Stimulated activated CD8-positive, alpha-beta memory T cell treated with anti-CD3 and anti-CD28 coated beads, Interleukin-2, amount 100 ng/mL, for 1 hour (primary cell): ENCODE results near the gene MC4R.
"Not testable (repeated sequence)": the region's sequence is repeated elsewhere in the genome, so short reads cannot be mapped to it uniquely, and the experiment has no call there.

Experiments
- DNase-seq, 2 donors: peaks; one replicate each; pipeline ENCODE4 v3.0.0-alpha.2; 2020; ENCODE audit warnings: low read depth in 2 of 2

Gene MC4R

DNA sequence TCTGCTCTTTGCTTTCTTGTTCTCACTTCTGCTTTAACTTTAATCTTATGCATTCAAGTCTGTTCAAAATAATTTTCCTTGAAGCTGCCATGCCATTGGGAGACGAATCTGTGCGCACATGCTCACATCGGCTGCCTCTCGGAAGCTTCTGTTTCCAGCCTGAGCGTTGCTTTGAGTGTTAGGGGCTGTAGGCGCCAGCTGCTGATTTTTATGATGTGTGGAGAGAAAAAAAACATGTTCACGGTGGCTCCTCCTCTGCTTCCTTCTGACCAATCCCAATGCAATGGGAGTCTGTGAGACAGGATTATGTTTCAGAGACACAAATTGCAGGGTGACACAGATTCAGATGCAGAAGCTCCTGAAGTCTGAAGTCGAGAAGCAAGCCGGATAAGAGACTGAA lies at the start of gene MC4R:
MC4R (minus strand) TSS at position 180 of the 400 bp plus-strand sequence. CDS start 426 bp downstream, outside the sequence.
- no peak for DNase-seq

DNA sequence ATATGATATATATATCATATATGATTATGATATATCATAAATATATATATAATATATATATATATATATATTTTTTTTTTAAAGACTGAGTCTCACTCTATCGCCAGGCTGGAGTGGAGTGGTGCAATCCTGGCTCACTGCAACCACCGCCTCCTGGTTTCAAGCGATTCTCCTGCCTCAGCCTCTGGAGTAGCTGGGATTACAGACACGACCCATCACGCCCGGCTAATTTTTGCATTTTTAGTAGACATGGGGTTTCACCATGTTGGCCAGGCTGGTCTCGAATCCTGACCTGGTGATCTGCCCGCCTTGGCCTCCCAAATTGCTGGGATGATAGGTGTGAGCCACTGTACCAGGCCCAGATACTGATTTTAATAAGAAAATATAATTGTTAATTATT lies 49.7 kb upstream of the MC4R start:
- DNase-seq, result not testable (repeated sequence)

DNA sequence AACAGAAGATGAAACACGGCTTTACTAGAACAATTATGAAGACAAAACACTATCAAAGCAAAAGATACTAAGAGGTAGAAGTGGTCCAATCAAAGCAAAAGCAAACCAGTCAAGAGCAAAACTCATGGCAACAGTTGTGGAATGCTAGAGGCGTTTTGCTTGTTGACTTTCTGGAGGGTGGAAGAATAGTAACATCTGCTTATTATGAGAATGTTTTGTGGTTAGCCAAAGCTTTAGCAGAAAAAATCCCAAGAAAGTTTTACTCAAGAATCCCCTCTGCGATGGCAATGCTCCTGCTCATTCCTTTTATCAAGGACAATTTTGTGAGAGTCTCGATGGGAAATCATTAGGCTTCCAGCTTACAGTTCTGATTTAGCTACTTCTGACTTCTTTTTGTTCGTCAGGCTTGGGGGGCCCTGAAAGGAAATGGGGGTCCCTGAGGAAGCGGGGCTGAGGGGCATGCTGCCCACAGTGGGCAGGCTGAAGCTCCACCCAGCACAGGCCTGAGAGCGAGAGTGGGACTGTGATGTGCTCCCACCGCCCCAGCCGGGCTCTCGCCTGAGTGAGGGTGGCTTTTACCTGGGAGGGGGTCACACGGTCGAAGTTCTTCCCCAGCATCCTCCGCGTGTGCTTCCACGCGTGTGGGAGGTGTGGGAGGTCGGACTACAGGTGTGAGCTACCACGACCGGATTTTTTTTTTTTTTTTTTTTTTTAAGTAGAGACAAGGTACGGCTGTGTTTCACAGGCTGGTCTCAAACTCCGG lies 49.0 kb upstream of the MC4R start:
- no peak for DNase-seq

DNA sequence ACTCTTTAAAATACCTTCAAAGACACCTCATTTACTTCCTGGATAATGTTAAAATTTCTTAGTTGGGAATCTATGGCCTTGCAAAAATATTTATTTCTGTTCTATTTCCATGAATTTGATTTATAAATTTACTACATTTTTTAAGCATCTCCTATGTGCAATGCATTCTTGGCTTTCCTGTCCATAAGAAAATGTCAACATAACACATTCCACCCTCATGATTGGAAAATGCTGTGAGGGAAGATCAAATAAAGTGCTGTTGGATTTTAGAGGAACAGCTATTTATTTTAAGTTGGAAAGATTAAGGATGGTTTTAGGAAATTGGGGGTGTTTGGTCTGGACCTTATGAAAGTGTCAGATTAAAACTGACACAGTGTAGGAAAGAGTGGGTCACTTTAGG lies 45.4 kb upstream of the MC4R start:
- no peak for DNase-seq

DNA sequence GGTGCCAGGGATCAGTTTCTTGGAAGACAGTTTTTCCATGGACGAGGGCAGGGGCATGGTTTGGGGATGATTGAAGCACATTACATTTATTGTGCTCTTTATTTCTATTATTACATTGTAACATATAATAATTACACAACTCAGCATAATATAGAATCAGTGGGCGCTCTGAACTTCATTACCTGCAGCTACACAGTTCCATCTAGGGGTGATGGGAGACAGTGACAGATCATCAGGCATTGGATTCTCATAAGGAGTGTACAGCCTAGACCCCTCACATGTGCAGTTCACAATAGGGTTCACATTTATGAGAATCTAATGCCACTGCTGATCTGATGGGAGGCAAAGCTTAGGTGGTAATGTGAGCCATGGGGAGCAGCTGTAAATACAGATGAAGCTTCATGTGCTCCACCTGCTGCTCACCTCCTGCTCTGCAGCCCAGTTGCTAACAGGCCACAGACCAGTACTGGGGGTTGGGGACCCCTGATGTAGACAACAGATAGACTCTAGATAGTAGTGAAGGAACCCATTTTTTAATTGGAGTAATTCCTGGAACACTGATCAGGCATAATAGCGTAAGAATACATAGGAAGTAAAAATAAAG lies 41.5 kb upstream of the MC4R start:
- DNase-seq, result no peak

DNA sequence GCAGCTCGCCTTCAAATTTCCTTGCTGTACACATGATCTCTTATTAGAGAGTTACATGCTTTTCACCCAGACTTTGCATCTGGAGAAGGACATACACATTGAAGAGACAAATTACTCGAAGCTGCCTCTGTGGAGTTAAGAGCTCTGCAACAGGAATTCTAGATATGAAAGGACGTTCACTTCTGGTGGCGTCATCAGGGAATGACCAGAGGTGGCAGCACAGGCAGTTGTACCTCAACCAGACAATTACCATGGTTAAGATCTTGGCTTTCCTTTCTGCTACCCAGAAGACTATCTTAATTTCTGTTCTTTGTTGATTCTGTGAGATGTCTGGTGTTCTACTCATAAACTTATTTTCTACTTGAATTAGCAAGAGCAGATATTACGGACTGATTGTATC lies 39.1 kb upstream of the MC4R start:
- DNase-seq, result no peak

DNA sequence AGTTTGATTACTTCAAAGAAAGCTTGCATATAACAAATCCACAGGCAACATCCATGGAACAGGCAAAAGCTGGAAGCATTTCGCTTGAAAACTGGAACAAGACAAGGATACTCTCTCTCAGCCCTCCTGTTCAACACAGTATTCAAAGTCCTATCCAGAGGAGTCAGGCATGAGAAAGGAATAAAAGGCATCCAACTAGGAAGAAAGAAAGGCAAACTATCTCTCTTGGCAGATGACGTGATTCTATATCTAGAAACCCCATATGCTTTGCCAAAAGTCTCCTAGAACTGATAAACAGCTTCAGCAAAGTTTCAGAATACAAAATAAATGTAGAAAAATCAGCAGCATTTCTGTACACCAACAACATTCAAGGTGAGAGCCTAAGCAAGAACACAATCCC lies 34.1 kb upstream of the MC4R start:
- no peak for DNase-seq

DNA sequence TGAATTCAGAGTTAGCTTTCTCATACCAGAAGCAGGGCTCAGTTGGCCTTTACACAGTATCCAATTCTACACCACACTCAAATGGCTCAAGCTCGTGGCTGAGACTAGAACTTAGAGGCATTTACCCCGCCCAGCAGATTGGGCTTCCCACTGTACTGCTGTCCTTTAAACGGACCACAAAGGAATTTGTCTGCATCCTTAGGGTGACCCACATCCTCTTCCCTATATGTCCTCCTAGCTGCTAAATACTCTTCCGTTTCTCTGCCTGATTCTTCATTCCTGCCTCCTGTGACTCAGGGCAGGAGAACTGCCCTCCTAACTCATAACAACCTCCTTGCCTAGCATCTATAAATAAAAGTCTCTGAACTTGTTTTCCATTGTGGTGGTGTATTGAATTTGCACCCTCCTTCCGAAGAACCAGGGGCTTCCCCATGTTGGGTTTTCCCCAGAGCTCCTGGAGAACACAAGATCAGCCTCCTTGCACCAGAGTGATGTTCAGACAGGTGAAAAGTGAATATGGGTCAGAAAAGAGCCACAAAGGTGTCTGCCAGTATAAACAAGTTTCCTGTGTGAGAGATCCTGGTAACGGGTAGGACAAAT lies 32.0 kb upstream of the MC4R start:
- DNase-seq, result no peak

DNA sequence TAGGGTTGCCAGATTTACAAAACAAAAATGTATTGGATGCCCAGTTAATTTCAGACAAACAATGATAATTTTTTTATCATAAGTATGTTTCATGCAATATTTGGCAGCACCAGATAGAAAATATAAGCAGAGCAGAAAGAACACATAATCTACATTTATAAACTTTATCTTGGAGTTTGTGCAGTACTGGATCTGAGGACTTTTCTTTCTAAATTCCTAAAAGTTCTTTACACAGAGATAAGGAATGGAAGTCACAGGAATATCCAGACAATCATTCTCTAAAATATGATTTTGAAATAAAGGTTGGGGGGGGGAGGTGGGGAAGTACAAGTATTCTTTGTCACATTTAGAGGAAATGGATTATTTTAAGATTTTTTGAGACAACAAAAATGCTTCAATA lies 28.8 kb upstream of the MC4R start:
- no peak for DNase-seq

DNA sequence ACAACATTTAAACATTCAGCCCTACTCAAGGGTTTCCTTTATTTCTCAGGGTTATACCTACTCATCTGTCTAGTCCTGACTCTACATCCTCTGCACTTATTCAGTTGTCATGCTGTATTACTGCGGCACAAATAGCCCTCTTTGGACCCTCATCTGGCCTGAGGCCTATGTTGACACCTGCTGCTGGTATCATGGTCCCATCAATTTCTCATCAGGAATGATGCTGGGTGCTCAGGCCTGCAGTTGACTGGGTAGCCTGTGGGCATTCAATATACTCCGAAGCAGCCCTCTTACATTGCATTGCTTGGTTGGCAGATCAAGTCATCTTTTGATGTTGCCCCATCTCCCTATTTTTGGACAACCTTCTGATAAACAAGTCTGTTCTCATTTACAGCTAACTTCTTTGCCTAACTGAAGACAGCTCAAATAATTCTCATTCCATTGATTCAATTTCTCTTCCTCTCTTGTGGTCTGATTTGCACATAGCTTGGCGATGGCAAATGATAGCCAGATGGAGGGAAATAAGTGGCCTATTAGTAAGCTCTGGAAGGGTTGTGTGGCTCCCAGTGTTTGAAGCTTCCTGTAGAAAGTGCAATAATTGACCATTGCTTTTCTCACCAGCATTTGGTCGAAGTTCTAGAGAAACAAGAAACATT lies 19.1 kb upstream of the MC4R start:
- no peak for DNase-seq

DNA sequence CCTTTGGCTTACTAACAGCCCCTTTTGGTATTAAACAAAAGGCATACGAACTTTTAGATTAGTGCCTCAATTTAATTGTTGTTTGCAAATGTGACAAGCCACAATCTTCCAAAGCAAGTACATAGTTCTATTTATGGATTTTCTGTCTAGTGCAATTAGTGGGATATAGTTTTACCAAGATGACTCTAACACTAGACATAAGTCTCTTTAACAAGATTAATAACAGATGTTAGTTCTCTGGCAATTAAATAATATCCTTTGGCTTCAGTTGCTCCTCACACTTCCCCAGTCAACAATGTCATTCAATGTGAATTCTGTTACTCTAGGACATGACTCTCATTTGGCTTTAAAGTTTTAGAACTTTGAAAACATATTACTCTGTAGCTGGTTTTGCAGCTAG lies 16.7 kb upstream of the MC4R start:
- no peak for DNase-seq

DNA sequence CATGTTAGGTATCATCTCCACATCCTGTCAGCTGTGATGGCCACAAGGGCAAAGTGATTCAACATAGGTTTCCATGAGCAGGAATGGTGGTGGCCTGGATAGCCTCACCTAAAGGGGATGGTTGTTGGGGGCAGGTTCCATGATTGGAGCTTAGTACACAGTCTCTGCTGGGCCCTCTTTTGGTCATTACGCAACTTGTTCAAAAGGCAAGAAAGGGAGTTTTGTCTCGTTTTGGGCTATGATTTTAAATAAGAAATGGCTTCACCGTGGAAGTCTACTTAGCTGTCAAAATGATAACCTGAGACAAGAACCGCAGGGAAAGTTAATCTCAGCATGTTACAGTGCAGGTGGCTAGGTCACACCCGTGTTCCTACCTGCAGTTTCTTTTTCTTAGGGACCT lies 13.1 kb upstream of the MC4R start:
- no peak for DNase-seq

DNA sequence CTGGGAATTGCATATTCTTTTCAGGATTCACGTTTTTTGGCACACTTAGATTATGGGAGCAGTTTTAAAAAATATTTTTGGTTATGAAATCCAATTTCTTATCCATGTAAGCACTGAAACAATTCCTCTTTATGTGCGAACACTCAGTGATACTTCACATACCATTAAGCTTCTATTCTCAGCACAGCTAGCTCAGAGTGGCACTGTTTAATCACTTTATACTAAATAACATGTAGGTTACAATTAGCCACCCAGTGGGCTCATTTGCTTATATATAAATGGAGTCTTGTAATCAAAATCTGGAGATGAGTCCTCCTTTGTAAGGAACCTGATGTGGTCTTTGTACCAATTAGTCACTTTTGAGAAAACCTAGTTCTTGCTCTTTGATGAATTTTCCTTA lies 11.3 kb upstream of the MC4R start:
- no peak for DNase-seq

DNA sequence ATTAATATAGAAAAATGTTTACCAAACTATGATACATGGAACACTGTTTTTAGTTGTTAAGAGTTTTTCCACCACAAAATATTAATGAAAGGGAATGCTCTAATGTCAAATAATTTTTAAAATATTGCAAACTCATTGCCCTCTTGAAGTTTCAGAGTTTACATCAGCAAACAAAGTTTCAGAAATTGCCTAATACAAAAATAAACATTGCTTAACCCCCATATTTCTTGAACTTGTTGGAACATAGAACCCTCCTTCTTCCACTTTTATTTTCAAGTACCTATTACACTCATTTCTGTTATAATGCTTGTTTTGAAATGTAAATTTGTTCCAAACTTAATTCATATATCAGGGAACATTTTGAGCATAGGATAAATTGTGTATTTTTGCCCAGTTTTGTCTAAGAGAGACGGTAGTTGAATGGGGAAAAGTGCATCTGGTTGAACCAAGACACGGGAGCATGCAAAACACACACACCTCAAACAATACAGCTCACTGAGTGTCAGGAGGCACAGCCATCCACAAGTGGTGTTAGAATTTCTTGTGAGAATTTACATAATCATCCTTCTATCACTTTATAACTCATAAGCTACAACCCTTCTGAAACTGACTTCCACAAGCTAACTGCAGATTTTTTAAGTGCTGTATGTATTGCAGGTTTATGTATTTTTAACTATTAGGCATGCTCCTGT lies 5.3 kb upstream of the MC4R start:
- no peak for DNase-seq

DNA sequence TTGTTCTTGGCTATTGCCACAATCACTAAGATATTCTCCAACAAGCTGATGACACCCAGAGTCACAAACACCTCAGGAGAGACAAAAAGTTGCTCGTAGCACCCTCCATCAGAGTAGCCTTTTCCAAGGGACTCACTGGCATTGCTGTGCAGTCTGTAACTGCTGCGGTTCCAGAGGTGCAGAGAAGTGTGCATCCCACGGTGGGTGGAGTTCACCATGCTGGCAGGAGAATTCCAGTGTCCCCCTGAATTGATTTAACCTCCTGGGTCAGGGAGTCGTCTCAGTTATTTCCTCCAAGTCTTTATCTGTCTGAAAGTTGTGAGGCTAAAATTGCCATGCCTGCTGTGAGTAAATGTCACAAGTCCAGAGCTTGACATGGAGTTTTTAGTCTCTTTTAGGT lies 443 bp downstream of the MC4R start:
- no peak for DNase-seq

DNA sequence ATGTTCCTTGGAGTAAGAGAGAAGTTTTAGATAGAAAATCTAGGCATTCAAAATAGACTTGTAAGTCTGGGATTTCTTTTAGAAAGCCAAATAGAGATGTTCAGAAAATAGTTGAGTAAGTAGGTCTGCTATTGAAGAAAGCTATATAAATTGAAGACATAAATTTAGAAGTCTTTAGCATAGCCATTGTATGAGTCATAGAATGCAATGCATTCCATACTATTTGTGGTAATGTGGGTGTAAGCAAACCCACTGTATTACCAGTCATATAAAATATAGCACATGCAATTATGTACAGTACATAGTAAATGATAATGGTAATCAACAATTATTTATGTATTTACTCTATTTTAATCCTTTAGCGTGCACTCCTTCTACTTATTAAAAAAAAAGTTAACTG lies 14.1 kb downstream of the MC4R start:
- no peak for DNase-seq

DNA sequence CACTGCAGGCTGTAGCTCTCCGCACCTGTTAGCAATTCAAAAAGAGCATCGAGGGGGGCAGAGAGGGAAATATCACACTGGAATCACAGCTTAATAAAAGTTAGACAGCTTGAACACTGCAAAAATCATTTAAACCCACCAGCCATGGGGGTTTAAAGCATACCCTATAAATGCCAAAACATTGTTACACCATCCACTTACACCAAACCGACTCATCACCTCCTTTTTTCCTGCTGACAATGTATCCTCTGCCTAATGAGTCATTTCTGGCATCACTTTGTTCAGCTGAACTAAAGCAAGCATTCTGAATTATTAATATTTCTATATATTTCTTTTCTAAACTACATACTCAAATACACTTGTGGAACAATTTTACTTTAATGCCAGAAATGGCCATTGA lies 21.6 kb downstream of the MC4R start:
- DNase-seq, result no peak

DNA sequence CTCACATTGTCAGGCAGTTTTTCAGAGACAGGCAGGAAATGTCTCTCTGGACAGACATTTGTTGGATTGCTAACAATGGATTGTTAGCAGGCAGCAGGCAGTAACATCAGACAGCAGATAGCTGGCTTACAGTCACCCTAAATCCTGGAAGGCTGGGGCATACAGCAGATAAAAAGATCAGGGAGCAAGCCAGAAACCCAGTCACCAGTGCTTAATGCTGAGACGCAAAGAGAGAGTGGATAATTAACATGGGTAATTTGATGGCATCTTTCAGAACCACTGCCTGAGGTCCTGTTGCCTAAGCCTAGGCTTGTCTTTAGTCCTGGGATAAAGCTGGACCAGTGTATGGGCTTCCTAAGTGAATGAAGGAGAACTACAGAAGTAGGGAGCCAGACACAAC lies 22.4 kb downstream of the MC4R start:
- no peak for DNase-seq

DNA sequence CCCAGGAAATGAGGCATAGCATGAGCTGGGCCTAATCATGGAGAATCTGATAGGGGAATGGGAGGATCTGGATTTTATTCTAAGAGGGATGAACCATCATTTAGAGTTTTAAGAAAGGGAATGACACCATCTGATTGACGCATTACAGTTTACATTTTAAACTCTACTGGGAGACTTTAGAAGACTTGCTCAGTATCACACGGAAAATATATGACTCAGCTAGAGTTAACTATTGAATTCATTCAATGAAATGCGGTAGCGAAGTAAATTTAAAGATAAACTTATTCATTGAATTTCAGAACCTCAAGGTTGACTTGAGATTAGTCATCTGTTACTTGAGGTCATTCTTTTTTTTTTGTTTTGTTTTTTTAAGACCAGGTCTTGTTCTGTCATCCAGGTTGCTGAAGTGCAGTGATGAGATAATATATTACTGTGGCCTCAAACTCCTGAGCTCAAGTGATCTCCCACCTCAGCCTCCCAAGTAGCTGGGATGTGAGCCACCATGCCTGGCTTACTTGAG lies 25.0 kb downstream of the MC4R start:
- no peak for DNase-seq

DNA sequence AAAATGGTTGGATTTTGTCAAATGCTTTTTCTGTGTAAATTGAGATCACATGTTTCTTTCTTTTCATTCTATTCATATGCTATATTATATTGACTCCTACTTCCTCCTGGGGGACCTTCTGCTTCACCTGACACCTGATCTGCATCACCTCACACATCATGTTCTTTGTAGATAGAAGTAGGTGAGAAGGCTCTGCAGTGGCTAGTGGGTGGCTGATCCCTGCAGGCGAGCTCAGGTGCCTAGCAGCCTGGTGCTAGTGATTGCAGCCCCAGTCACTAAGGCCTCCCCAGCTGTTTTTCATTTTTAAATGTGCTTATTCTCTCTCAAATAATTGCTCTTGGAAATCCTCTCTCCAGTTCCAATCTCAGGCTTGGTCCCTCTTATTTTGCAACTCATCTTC lies 33.6 kb downstream of the MC4R start:
- no peak for DNase-seq

DNA sequence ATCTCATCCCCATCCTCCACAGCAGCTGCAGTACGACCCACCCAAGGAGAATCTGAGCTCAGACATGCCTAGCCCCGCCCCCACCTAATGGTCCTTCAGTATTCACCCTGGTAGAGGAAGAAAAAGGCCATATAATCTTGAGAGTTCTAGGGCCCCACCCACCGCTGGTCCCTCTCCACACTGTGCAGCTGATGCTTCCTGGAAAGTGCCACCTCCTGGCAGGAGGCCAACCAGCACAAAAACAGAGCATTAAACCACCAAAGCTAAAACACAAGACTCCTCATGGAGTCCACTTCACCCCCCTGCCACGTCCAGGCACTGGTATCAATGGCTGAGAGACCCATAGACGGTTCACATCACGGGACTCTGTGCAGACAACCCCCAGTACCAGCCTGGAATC lies 40.7 kb downstream of the MC4R start:
- DNase-seq, result no peak

DNA sequence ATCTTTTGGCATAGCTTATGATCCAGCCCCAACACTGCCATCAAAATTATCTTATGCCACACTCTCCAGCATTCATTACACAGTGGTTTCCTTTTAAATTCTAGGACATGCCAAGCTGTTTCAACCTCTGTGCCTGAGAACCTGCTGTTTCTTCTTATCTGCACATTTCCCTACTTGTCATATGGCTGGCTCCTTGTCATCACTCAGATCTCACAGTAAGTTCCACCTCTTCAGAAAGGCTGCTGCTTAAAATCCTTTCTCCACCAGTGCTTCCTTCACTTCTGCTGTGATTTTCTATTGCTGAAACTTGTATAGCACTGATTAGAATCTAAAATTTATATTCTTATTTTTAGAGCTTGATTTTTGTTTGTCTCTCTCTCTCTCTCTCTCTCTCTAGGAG lies 43.4 kb downstream of the MC4R start:
- no peak for DNase-seq
